WI38 (cell line): ENCODE measurements around the gene NOL4L.

Source experiments
- H3K4me3 ChIP-seq: 2 replicates; pipeline ENCODE4 v1.5.1; 2011; ENCODE audit warnings: low read depth, mild to moderate bottlenecking, control low read depth, low read length
- TF ChIP-seq, protein P1 (sequence below): IDR thresholded peaks from 2 replicates; pipeline ENCODE4 v1.5.1; 2012; ENCODE audit warnings: low read depth, mild to moderate bottlenecking, control low read depth, low read length

Gene NOL4L

GRCh38 chr20:32507998-32508774, 76.9 kb downstream of the NOL4L start:
- TF ChIP-seq, protein P1, sequence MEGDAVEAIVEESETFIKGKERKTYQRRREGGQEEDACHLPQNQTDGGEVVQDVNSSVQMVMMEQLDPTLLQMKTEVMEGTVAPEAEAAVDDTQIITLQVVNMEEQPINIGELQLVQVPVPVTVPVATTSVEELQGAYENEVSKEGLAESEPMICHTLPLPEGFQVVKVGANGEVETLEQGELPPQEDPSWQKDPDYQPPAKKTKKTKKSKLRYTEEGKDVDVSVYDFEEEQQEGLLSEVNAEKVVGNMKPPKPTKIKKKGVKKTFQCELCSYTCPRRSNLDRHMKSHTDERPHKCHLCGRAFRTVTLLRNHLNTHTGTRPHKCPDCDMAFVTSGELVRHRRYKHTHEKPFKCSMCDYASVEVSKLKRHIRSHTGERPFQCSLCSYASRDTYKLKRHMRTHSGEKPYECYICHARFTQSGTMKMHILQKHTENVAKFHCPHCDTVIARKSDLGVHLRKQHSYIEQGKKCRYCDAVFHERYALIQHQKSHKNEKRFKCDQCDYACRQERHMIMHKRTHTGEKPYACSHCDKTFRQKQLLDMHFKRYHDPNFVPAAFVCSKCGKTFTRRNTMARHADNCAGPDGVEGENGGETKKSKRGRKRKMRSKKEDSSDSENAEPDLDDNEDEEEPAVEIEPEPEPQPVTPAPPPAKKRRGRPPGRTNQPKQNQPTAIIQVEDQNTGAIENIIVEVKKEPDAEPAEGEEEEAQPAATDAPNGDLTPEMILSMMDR, result no peak
- H3K4me3 ChIP-seq, result no peak overlapping the region

- no peak overlapping the region for H3K4me3 ChIP-seq
- TF ChIP-seq, protein P1, result no peak
These were observed 78.4 kb downstream of the NOL4L start for GRCh38 chr20:32506721-32507120.

DNA sequence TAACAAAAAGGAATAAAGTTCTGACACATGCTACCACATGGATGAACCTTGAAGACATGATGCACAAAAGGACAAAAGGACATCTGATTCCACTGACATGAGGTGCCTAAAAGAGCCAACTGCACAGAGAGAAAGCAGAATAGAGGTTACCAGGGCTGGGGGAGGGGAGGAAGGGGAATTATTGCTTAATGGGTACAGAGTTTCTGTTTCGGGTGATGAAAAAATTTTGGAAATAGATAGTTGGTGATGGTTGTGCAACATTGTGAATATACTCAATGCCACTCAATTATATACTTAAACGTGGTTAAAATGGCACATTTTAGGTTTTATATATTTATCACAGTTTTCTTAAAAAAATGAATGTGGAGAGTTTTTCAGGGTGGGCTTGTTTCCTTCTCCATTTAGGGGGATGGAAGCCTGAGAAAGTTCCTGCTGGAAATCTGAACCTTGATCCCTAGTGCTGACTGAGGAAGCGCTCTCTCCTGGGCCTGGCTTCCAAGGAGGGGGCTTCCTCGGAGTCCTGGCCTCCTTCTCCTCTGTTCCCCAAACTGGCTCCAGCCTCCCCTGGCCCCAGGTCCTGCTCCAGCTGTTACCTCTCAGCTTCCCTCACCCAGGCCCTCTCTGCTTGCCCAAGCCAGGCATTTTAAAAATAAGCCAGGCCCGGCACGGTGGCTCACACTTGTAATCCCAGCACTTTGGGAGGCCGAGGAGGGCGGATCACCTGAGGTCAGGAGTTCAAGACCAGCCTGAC, 79.2 kb downstream of the NOL4L start:
- TF ChIP-seq, protein P1, result no peak
- no peak overlapping the region for H3K4me3 ChIP-seq

DNA sequence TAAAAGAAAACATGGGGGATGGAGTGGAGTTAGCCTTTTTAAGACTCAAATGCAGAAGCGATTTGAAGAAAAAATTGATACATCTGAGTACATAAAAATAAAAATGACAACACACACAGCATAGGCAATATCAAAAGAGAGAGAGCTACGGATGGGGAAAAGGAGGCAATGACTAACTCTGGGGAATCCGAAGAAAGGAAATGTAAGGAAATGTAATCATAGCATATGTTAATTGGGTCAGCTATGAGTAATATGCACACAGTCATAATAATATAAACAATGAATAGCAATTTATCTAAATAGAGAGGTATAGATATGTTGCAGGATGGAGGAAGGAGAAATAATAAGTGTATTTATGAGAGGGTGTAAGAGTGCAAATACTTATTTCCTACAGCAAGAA, 83.4 kb downstream of the NOL4L start:
- TF ChIP-seq, protein P1, result no peak
- no peak overlapping the region for H3K4me3 ChIP-seq

DNA sequence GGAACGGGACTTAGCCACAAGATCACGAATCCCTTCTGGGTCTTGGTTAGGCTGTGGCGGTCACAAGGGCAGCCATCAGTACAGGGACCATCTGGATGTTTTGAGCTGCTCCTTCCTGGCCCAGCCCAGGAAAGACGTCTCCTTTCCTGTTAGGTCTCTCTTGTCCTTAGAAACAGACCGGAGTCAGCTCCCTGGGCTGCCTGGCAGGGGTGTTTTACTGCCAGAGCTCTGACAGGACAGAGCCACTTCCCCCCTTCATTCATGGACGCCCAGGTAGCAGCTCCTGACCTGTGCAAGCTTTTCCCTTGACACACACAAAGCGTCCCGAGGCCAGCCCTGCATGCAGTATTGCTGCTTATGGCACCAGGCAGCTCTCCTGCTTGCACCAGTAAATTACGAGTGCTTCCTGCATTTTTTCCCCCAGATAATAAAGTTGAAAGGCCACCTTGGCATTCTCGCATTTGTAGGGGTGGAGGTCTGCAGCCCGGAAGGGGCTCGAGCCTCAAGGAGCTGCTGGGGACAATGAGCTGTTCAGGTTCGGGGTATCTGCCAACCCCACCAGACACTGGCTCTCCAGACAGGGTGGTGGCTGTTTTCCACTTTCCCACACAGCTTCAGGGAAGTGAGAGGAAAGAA, 87.4 kb downstream of the NOL4L start:
- TF ChIP-seq, protein P1, result no peak
- no peak overlapping the region for H3K4me3 ChIP-seq

DNA sequence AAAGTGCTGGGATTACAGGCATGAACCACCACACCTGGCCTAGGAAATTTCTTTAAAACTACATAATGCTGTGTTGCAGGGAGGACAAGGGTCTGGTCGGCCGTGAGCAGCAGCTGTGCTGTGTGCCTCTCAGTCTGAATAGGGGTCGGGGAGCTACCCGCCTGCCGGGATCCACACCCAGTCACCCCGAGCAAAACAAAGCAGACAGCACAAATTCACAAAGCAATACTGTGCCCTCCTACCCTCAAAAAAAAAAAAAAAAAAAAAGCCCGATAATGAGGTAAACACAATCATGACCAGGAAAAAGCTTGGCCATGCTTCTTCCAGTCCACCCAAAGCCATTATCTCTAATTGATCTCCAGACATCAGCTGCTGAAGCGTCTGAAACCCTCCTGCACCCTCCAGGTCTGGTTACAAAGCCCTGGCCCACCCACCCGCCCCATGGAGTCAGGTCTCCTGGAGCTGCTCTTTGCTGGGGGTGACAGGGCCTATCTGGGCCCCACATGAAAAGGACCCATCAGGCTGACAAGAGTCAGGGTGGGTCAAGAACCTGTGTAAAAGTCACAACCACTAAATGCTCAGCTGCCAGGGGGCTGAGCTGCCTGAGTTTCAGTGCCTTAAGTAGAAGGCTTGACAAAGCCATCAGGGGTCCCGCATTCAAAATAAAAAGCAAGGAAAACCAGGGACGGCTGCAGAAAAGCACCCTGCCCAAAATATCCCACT, 88.2 kb downstream of the NOL4L start:
- no peak overlapping the region for H3K4me3 ChIP-seq
- TF ChIP-seq, protein P1, result no peak
